IMR-90 (cell line): ENCODE measurements around the gene EDEM1. TPM values are rescaled to one million over a fixed set of nuclear protein-coding genes. Genes with fewer than 3 reads are reported as not detected.

Source experiments
- ATAC-seq: fragments of 200-7000 bp; cut with Tn5 transposase; 2 replicates; pipeline ENCODE4 v1.9.1; 2020; ENCODE audit warnings: low read depth, mild to moderate bottlenecking, moderate library complexity
- BruUV-seq: library from RNA; stranded (reverse); fragments of 400-500 nt; replicated peaks from 2 replicates; lab custom pipeline; 2021; lab: Mats Ljungman, UMichigan
- CTCF ChIA-PET: fragments of 300-600 bp; formaldehyde crosslinking; extraction: SDS; loops from one replicate; lab custom pipeline; 2021; ENCODE audit warnings: antibody characterized with exemption; lab: Yijun Ruan, JAX
- POLR2A ChIA-PET: fragments of 300-600 bp; sonication (Branson Sonifier 250); formaldehyde crosslinking; loops from one replicate; lab custom pipeline; 2022; ENCODE audit warnings: antibody characterized with exemption; ENCODE audit not compliant: unreplicated experiment; lab: Charles Lee
- DNase-seq: peaks from one replicate; pipeline ENCODE4 v3.0.0; 2013
- H2AFZ ChIP-seq: replicated peaks from 2 replicates; pipeline ENCODE3; 2013; ENCODE audit warnings: low read length, mild to moderate bottlenecking; ENCODE audit not compliant: poor library complexity
- H2AK5ac ChIP-seq: 2 replicates; pipeline ENCODE4 v1.6.1; 2013; ENCODE audit warnings: low read depth, low read length, inconsistent platforms
- H2AK9ac ChIP-seq: replicated peaks from 2 replicates; pipeline ENCODE3; 2013; ENCODE audit warnings: mild to moderate bottlenecking, low read depth, low read length, moderate library complexity; ENCODE audit not compliant: poor library complexity
- H2BK120ac ChIP-seq: 2 replicates; pipeline ENCODE4 v1.6.1; 2013; ENCODE audit warnings: low read depth, low read length, inconsistent platforms
- H2BK15ac ChIP-seq: 3 replicates; pipeline ENCODE4 v1.6.1; 2013; ENCODE audit warnings: low read depth, low read length, inconsistent platforms
- H2BK20ac ChIP-seq: 2 replicates; pipeline ENCODE4 v1.6.1; 2013; ENCODE audit warnings: low read depth, mild to moderate bottlenecking, inconsistent platforms, low read length, moderate library complexity
- H2BK5ac ChIP-seq: 2 replicates; pipeline ENCODE4 v1.6.1; 2013; ENCODE audit warnings: mild to moderate bottlenecking, low read depth, low read length, inconsistent platforms; ENCODE audit not compliant: poor library complexity, severe bottlenecking
- H3K14ac ChIP-seq: replicated peaks from 2 replicates; pipeline ENCODE4 v1.6.1; 2013; ENCODE audit warnings: low read depth, low read length, inconsistent platforms
- H3K18ac ChIP-seq: 2 replicates; pipeline ENCODE4 v1.6.1; 2013; ENCODE audit warnings: low read depth, low read length, control low read depth
- H3K23ac ChIP-seq: 2 replicates; pipeline ENCODE4 v1.6.1; 2013; ENCODE audit warnings: low read depth, low read length, inconsistent platforms
- H3K27ac ChIP-seq: 2 replicates; pipeline ENCODE4 v1.5.1; 2013; ENCODE audit warnings: mild to moderate bottlenecking, control low read depth, low read length; ENCODE audit not compliant: insufficient read depth
- H3K27me3 ChIP-seq: 2 replicates; pipeline ENCODE4 v1.6.1; 2013; ENCODE audit warnings: low read length; ENCODE audit not compliant: control insufficient read depth, insufficient read depth
- H3K36me3 ChIP-seq: 2 replicates; pipeline ENCODE4 v1.6.1; 2013; ENCODE audit warnings: low read length, mixed read lengths; ENCODE audit not compliant: control insufficient read depth, insufficient read depth
- H3K4ac ChIP-seq: 2 replicates; pipeline ENCODE4 v1.6.1; 2013; ENCODE audit warnings: low read depth, low read length, inconsistent platforms
- H3K4me1 ChIP-seq: 2 replicates; pipeline ENCODE4 v1.6.1; 2013; ENCODE audit warnings: low read length, mixed read lengths; ENCODE audit not compliant: control insufficient read depth, insufficient read depth
- H3K4me2 ChIP-seq: 2 replicates; pipeline ENCODE4 v1.6.1; 2013; ENCODE audit warnings: low read depth, mild to moderate bottlenecking, control low read depth, low read length, moderate library complexity
- H3K4me3 ChIP-seq: 2 replicates; pipeline ENCODE4 v1.5.1; 2013; ENCODE audit warnings: low read depth, mild to moderate bottlenecking, control low read depth, low read length, moderate library complexity; ENCODE audit not compliant: insufficient read depth
- H3K56ac ChIP-seq: 2 replicates; pipeline ENCODE4 v1.6.1; 2013; ENCODE audit warnings: low read length, inconsistent platforms; ENCODE audit not compliant: insufficient read depth; ENCODE audit errors: extremely low read depth
- H3K79me1 ChIP-seq, 2 experiments: 2 replicates each; pipeline ENCODE4 v1.6.1; 2013; ENCODE audit warnings: low read length in 2 of 2, inconsistent platforms in 1 of 2, low read depth in 1 of 2
- H3K9ac ChIP-seq: 2 replicates; pipeline ENCODE4 v1.6.1; 2013; ENCODE audit warnings: low read depth, low read length, control low read depth
- H3K9me1 ChIP-seq: 2 replicates; pipeline ENCODE4 v1.6.1; 2013; ENCODE audit warnings: low read length, inconsistent platforms; ENCODE audit not compliant: insufficient read depth
- H3K9me3 ChIP-seq: 2 replicates; pipeline ENCODE4 v1.6.1; 2013; ENCODE audit warnings: low read length; ENCODE audit not compliant: control insufficient read depth, insufficient read depth
- H4K20me1 ChIP-seq: 2 replicates; pipeline ENCODE4 v1.6.1; 2013; ENCODE audit warnings: low read length, inconsistent platforms; ENCODE audit not compliant: insufficient read depth
- H4K5ac ChIP-seq: 2 replicates; pipeline ENCODE4 v1.6.1; 2013; ENCODE audit warnings: mild to moderate bottlenecking, low read depth, low read length, control low read depth
- H4K8ac ChIP-seq, 2 experiments: 2 replicates each; pipeline ENCODE4 v1.6.1; 2013; ENCODE audit warnings: low read depth in 2 of 2, low read length in 2 of 2, control low read depth in 1 of 2, inconsistent platforms in 1 of 2
- H4K91ac ChIP-seq: 2 replicates; pipeline ENCODE4 v1.6.1; 2013; ENCODE audit warnings: low read depth, low read length, inconsistent platforms; ENCODE audit not compliant: insufficient read depth
- BHLHE40 ChIP-seq: fragments of 150-350 bp; IDR thresholded peaks from 2 replicates; pipeline ENCODE4 v1.6.1; 2016; ENCODE audit warnings: mild to moderate bottlenecking, low read depth, low read length
- CHD1 ChIP-seq: IDR thresholded peaks from 2 replicates; pipeline ENCODE4 v1.6.1; 2012; ENCODE audit warnings: low read depth, low read length, improper control_type of control experiment
- CTCF ChIP-seq: conservative IDR thresholded peaks from 2 replicates; pipeline ENCODE4 v1.5.1; 2012; ENCODE audit warnings: mild to moderate bottlenecking, low read depth, low read length, improper control_type of control experiment
- ELK1 ChIP-seq: fragments of 150-350 bp; IDR thresholded peaks from 2 replicates; pipeline ENCODE4 v1.6.1; 2016; ENCODE audit warnings: low read depth, mild to moderate bottlenecking, low read length, moderate library complexity, borderline replicate concordance
- MAFK ChIP-seq: IDR thresholded peaks from 2 replicates; pipeline ENCODE4 v1.6.1; 2012; ENCODE audit warnings: low read depth, low read length, improper control_type of control experiment
- MXI1 ChIP-seq: IDR thresholded peaks from 2 replicates; pipeline ENCODE4 v1.6.1; 2012; ENCODE audit warnings: low read depth, mild to moderate bottlenecking, low read length, moderate library complexity, borderline replicate concordance
- NFE2L2 ChIP-seq: fragments of 150-350 bp; IDR thresholded peaks from 2 replicates; pipeline ENCODE4 v1.6.1; 2016; ENCODE audit warnings: low read depth, mild to moderate bottlenecking, low read length
- POLR2A ChIP-seq: IDR thresholded peaks from 2 replicates; pipeline ENCODE4 v1.6.1; 2012; ENCODE audit warnings: mild to moderate bottlenecking, low read depth, low read length
- RCOR1 ChIP-seq: IDR thresholded peaks from 2 replicates; pipeline ENCODE4 v1.6.1; 2012; ENCODE audit warnings: mild to moderate bottlenecking, low read length, improper control_type of control experiment; ENCODE audit not compliant: insufficient replicate concordance
- SMC3 ChIP-seq: fragments of 150-350 bp; IDR thresholded peaks from 2 replicates; pipeline ENCODE4 v1.6.1; 2016; ENCODE audit warnings: low read depth, mild to moderate bottlenecking, antibody characterized with exemption, low read length, moderate library complexity
- USF2 ChIP-seq: fragments of 150-350 bp; IDR thresholded peaks from 2 replicates; pipeline ENCODE4 v1.6.1; 2017; ENCODE audit warnings: mild to moderate bottlenecking, antibody characterized with exemption, low read length, low read depth
- WGBS, 2 experiments: methylation state at CpG; one replicate each; pipeline versions ENCODE4 v1.1.5 to v1.1.7; 2013; ENCODE audit warnings: missing lambda C conversion rate in 2 of 2; ENCODE audit not compliant: insufficient read length in 1 of 2; ENCODE audit errors: extremely low coverage in 2 of 2; 5-methylcytosine and 5-hydroxymethylcytosine counted together
- dilution Hi-C: fragments of 300-500 bp; cut with HindIII; formaldehyde crosslinking; loops from one replicate; pipeline ENCODE4 v1.14.3; 2018; ENCODE audit warnings: low sequenced_read_pairs; ENCODE audit not compliant: unreplicated experiment
- in situ Hi-C: fragments of 300-500 bp; cut with MboI; formaldehyde crosslinking; loops from 3 replicates; pipeline ENCODE4 v1.14.3; 2019; ENCODE audit warnings: low sequenced_read_pairs, inconsistent platforms, mixed read lengths
- intact Hi-C: fragments of 100-400 bp; cut with micrococcal nuclease; formaldehyde crosslinking; loops from 2 replicates; pipeline ENCODE4 v1.10.0; 2022
- polyA plus RNA-seq, 3 experiments: library from polyadenylated mRNA; depleted of rRNA; stranded (reverse); fragments of >200 nt; gene quantifications; 2 replicates each; pipeline ENCODE4 v1.2.3, GENCODE V29; 2012; ENCODE audit warnings: low replicate concordance in 1 of 3
- total RNA-seq: library from RNA; depleted of rRNA; stranded (reverse); fragments of >200 nt; gene quantifications from 2 replicates; pipeline ENCODE4 v1.2.3, GENCODE V29; 2012

Gene EDEM1
- total and polyA plus RNA-seq, 2 of the 4 experiments (the other 2 are of a cell fraction): 23.5 to 27.0 TPM

GRCh38 chr3:5140839-5141238 lies 46.7 kb upstream of the EDEM1 start:
- no peak overlapping the region for H3K56ac ChIP-seq
- H2BK5ac ChIP-seq: no peak overlapping the region
- no peak overlapping the region for H3K23ac ChIP-seq
- H3K4me1 ChIP-seq: peaks cover 8% of the 10 kb centered on the region; the same call in 1 of the 2 replicates
- no peaks in the 10 kb centered on the region for H3K27me3 ChIP-seq
- peaks cover 42 to 83% of the 10 kb centered on the region in 2 experiments for H3K79me1 ChIP-seq
- ChIA-PET POLR2A (no interaction called here), CTCF (no interaction called here)
- H3K9me1 ChIP-seq: peaks cover 8% of the 10 kb centered on the region
- no CpG with 5 or more reads among the region's 6 CpGs for WGBS, 2 experiments
- peaks cover 2% of the 10 kb centered on the region; the same call in 1 of the 2 replicates for H3K9me3 ChIP-seq
- H2AK5ac ChIP-seq: no peak overlapping the region
- DNase-seq (no peak), ATAC-seq (no peak)
- no peak overlapping the region for H2AK9ac ChIP-seq
- no peak overlapping the region for H2BK20ac ChIP-seq
- peaks cover 75% of the 10 kb centered on the region for H4K20me1 ChIP-seq
- dilution Hi-C loops (no loop called here), in situ Hi-C loops (no loop called here), intact Hi-C loops (no loop called here)
- H2AFZ ChIP-seq: no peak overlapping the region
- no peak overlapping the region for H2BK120ac ChIP-seq
- H4K5ac ChIP-seq: no peak overlapping the region
- no peak overlapping the region for H2BK15ac ChIP-seq
- no TSS peak for BruUV-seq
- no peak overlapping the region for H3K14ac ChIP-seq
- no peak overlapping the region for H3K18ac ChIP-seq
- no peak overlapping the region for H3K27ac ChIP-seq
- H4K8ac ChIP-seq: no peak overlapping the region
- H3K9ac ChIP-seq: no peak overlapping the region
- no peak for TF ChIP-seq POLR2A
- TF ChIP-seq USF2: no peak
- no peak for TF ChIP-seq RCOR1
- TF ChIP-seq MAFK: no peak
- TF ChIP-seq NFE2L2: no peak
- TF ChIP-seq MXI1: no peak
- no peak for TF ChIP-seq ELK1
- no peak for TF ChIP-seq SMC3
- TF ChIP-seq BHLHE40: no peak
- TF ChIP-seq CHD1: no peak
- TF ChIP-seq CTCF: no peak
- H3K4ac ChIP-seq: no peak overlapping the region
- H3K4me2 ChIP-seq: no peak overlapping the region
- H3K36me3 ChIP-seq: no peaks in the 10 kb centered on the region
- no peak overlapping the region for H3K4me3 ChIP-seq
- H4K91ac ChIP-seq: no peak overlapping the region
